ENCODE data around the gene MMP8.

Gene MMP8

DNA sequence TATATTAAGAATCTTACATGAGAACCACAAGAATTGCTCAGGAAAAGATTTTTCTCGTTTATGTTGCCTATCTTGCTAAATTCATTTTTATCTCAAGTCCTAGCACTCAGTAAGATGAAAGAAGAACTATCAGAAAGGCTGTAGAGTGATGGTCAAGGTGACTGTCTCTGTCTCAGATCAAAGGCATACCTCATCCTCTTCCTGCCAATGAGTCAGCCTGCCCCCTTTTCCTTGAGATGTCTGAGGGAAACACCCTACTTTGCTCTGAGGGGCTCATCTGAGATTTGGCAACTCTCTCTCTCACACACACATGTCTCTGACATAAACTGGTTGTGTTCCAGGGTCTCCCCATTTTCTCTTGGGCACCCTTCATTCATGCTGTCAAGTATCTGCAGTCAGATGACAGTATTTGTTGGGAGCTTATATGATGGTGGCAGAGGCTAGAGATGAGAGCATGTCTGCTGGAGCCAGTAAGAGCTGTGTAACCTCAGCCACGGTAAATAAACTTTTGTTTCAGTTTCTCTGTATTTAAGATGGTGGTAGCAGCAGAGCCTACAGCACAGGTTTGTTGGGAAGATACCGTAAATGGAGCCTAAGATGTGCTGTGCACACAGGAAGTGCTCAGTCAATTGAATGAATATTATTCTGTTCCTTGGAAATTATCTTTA, 20.8 kb downstream of the MMP8 start:
- no peak for DNase-seq
- H3K27ac ChIP-seq, result no peak overlapping the region
- no peaks in the 10 kb centered on the region for H3K9me3 ChIP-seq (ENCODE audit: severe bottlenecking)
- H3K27me3 ChIP-seq (ENCODE audit: insufficient read depth, low read depth, severe bottlenecking), result no peaks in the 10 kb centered on the region
- no peaks in the 10 kb centered on the region for H3K36me3 ChIP-seq
- no peak for TF ChIP-seq CTCF (IDR thresholded peaks at IDR 0.05; ENCODE audit: low read depth, low read length)
- no peak overlapping the region for H3K4me3 ChIP-seq (ENCODE audit: low read depth, low read length)

DNA sequence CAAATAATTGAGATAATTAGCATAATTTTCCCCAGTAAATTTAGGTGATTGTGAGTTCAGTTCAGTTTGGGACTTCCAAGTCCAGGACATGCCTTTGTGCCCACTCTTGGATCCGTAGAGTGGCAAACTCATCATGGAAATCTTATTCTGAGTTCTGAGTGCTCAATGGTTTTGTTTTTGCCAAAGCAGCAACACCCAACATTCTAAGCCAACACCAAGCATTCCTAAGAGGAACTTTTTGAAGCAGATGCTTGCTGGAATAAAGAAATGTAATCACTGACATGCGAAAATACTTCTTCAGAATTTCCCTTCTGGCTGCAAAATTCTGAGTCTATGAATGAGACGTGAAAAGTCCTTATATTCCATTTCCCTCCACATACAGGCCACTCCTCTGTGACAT, 29.6 kb downstream of the MMP8 start:
- Histone ChIP-seq H3K27me3 (ENCODE audit: insufficient read depth, low read depth, severe bottlenecking) (no peaks in the 10 kb centered on the region), H3K27ac (no peak overlapping the region), H3K4me3 (ENCODE audit: low read depth, low read length) (no peak overlapping the region), H3K9me3 (ENCODE audit: severe bottlenecking) (no peaks in the 10 kb centered on the region), H3K36me3 (no peaks in the 10 kb centered on the region)
- no peak for TF ChIP-seq CTCF (IDR thresholded peaks at IDR 0.05; ENCODE audit: low read depth, low read length)
- no peak for DNase-seq

GRCh38 chr11:102685754-102686153, 39.0 kb downstream of the MMP8 start:
- Histone ChIP-seq H3K36me3 (no peaks in the 10 kb centered on the region), H3K27me3 (ENCODE audit: insufficient read depth, low read depth, severe bottlenecking) (no peaks in the 10 kb centered on the region), H3K9me3 (ENCODE audit: severe bottlenecking) (no peaks in the 10 kb centered on the region), H3K27ac (no peak overlapping the region), H3K4me3 (ENCODE audit: low read depth, low read length) (no peak overlapping the region)
- TF ChIP-seq CTCF (IDR thresholded peaks at IDR 0.05; ENCODE audit: low read depth, low read length), result no peak
- DNase-seq, result no peak

DNA sequence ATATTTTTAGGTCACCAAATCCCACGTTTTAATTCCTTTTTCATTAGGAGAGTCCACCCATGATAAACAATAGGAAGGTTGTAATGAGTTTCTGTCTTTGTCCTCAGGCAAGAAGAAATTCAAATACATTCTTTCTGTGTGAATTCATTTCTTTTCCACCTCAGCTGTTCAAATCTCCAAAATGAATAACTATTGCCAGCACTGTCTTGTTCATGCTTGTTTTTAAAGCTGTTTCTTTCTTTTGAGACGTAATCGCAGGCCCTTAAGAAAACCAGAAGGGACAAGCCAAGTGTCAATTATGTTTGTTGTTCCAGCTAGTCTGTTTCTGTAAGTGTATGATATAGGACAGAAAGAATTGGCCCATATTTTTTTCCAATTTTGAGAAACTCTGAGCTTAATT, 39.4 kb downstream of the MMP8 start:
- H3K27me3 ChIP-seq (ENCODE audit: insufficient read depth, low read depth, severe bottlenecking), result no peaks in the 10 kb centered on the region
- no peaks in the 10 kb centered on the region for H3K36me3 ChIP-seq
- no peak overlapping the region for H3K27ac ChIP-seq
- DNase-seq, result no peak
- no peak overlapping the region for H3K4me3 ChIP-seq (ENCODE audit: low read depth, low read length)
- TF ChIP-seq CTCF (IDR thresholded peaks at IDR 0.05; ENCODE audit: low read depth, low read length), result no peak
- H3K9me3 ChIP-seq (ENCODE audit: severe bottlenecking), result no peaks in the 10 kb centered on the region

GRCh38 chr11:102683277-102683676, 41.5 kb downstream of the MMP8 start:
- no peak overlapping the region for H3K27ac ChIP-seq
- H3K27me3 ChIP-seq (ENCODE audit: insufficient read depth, low read depth, severe bottlenecking), result no peaks in the 10 kb centered on the region
- peak; percentile 32; the same call in 1 of the 2 replicates for TF ChIP-seq CTCF (IDR thresholded peaks at IDR 0.05; ENCODE audit: low read depth, low read length)
- H3K4me3 ChIP-seq (ENCODE audit: low read depth, low read length), result no peak overlapping the region
- H3K36me3 ChIP-seq, result no peaks in the 10 kb centered on the region
- H3K9me3 ChIP-seq (ENCODE audit: severe bottlenecking), result no peaks in the 10 kb centered on the region
- no peak for DNase-seq

DNA sequence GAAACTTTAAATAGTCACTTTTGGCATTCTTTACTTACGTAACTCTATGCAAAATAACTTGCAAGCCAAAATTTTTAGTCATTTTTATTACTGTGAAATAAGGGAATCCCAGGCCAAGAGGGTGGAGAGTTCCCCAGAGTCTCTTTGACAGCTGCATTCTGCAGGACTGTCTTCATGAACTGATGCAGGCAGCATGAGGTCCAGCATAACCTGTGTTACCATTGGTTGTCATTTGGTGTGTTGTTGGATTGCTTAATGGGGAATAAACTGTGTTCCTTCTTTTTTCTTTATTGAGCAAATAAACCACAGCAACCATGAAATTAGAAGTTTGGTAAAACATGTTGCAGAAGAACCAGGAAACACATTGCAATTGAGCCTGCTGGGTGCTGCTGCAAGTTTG, 43.8 kb downstream of the MMP8 start:
- Histone ChIP-seq H3K9me3 (ENCODE audit: severe bottlenecking) (no peaks in the 10 kb centered on the region), H3K4me3 (ENCODE audit: low read depth, low read length) (no peak overlapping the region), H3K27me3 (ENCODE audit: insufficient read depth, low read depth, severe bottlenecking) (no peaks in the 10 kb centered on the region), H3K36me3 (no peaks in the 10 kb centered on the region), H3K27ac (no peak overlapping the region)
- no peak for DNase-seq
- no peak for TF ChIP-seq CTCF (IDR thresholded peaks at IDR 0.05; ENCODE audit: low read depth, low read length)

All from WERI-Rb-1 (cell line).